HEK293 (cell line): ENCODE measurements around the gene BMPR2.
"Not testable (repeated sequence)": the region's sequence is repeated elsewhere in the genome, so short reads cannot be mapped to it uniquely, and the experiment has no call there.

ENCODE experiments used
- CTCF ChIP-seq: fragments of 450-650 bp; formaldehyde crosslinking; IDR thresholded peaks from 2 replicates; pipeline ENCODE4 v1.5.1; 2016; ENCODE audit warnings: missing biosample characterization, missing genetic modification characterization
- REST ChIP-seq: fragments of 450-650 bp; formaldehyde crosslinking; IDR thresholded peaks from 2 replicates; pipeline ENCODE4 v1.5.1; 2016; ENCODE audit warnings: missing biosample characterization, missing genetic modification characterization
- ZBTB1 ChIP-seq: fragments of 450-650 bp; formaldehyde crosslinking; IDR thresholded peaks from 2 replicates; pipeline ENCODE4 v1.5.1; 2016; ENCODE audit warnings: missing biosample characterization, missing genetic modification characterization
- ZFP3 ChIP-seq: fragments of 450-650 bp; formaldehyde crosslinking; IDR thresholded peaks from 2 replicates; pipeline ENCODE4 v1.5.1; 2016; ENCODE audit warnings: low read depth, missing biosample characterization, missing genetic modification characterization
- ZNF184 ChIP-seq: fragments of 450-650 bp; IDR thresholded peaks from 2 replicates; pipeline ENCODE4 v1.5.1; 2018; ENCODE audit warnings: missing biosample characterization, mild to moderate bottlenecking, missing genetic modification characterization
- ZNF302 ChIP-seq: fragments of 450-650 bp; formaldehyde crosslinking; IDR thresholded peaks from 2 replicates; pipeline ENCODE4 v1.5.1; 2016; ENCODE audit warnings: missing biosample characterization, missing genetic modification characterization, low read depth
- ZNF404 ChIP-seq: fragments of 450-650 bp; formaldehyde crosslinking; IDR thresholded peaks from 2 replicates; pipeline ENCODE4 v1.5.1; 2017; ENCODE audit warnings: missing biosample characterization, missing genetic modification characterization

- not testable (repeated sequence) for TF ChIP-seq ZNF184 (tag by site-specific recombination); ZNF302; CTCF; ZNF404 (tag by site-specific recombination); ZFP3 (tag by site-specific recombination); REST (tag by site-specific recombination); ZBTB1
Observed at GRCh38 chr2:202546499-202547141, 170.5 kb downstream of the BMPR2 start.
